Subcutaneous abdominal adipose tissue (tissue), 5 donors: Measurements from ENCODE around the gene NCF2.
A peak's percentile ranks its signal among the peaks of the same experiment; 100 is the strongest.

ENCODE experiments used
- H3K27ac ChIP-seq: one replicate; pipeline ENCODE4 v1.7.0; 2013; ENCODE audit warnings: low read depth, mild to moderate bottlenecking, inconsistent platforms, low read length, moderate library complexity
- H3K27me3 ChIP-seq, 5 donors: one replicate each; pipeline ENCODE4 v1.7.0; 2013; ENCODE audit warnings: low read length in 5 of 5, inconsistent platforms in 1 of 5; ENCODE audit not compliant: control insufficient read depth in 5 of 5, insufficient read depth in 4 of 5
- H3K36me3 ChIP-seq, 5 donors: one replicate each; pipeline ENCODE4 v1.7.0; 2013; ENCODE audit warnings: low read length in 5 of 5; ENCODE audit not compliant: control insufficient read depth in 5 of 5, insufficient read depth in 5 of 5
- H3K4me1 ChIP-seq, 5 donors: one replicate each; pipeline ENCODE4 v1.7.0; 2013; ENCODE audit warnings: low read length in 5 of 5, mild to moderate bottlenecking in 3 of 5, moderate library complexity in 1 of 5; ENCODE audit not compliant: control insufficient read depth in 5 of 5, insufficient read depth in 5 of 5
- H3K4me3 ChIP-seq, 5 donors: one replicate each; pipeline ENCODE4 v1.7.0; 2013; ENCODE audit warnings: low read length in 5 of 5, low read depth in 1 of 5
- H3K9ac ChIP-seq, 5 donors: one replicate each; pipeline ENCODE4 v1.7.0; 2013; ENCODE audit warnings: low read length in 5 of 5, mild to moderate bottlenecking in 4 of 5, moderate library complexity in 3 of 5
- H3K9me3 ChIP-seq, 5 donors: one replicate each; pipeline ENCODE4 v1.7.0; 2013; ENCODE audit warnings: low read length in 5 of 5; ENCODE audit not compliant: control insufficient read depth in 5 of 5
- donor health status: healthy.
- donor health status: healthy.
- donor health status: healthy.
- donor health status: healthy.
- donor health status: healthy.

Gene NCF2, protein sequence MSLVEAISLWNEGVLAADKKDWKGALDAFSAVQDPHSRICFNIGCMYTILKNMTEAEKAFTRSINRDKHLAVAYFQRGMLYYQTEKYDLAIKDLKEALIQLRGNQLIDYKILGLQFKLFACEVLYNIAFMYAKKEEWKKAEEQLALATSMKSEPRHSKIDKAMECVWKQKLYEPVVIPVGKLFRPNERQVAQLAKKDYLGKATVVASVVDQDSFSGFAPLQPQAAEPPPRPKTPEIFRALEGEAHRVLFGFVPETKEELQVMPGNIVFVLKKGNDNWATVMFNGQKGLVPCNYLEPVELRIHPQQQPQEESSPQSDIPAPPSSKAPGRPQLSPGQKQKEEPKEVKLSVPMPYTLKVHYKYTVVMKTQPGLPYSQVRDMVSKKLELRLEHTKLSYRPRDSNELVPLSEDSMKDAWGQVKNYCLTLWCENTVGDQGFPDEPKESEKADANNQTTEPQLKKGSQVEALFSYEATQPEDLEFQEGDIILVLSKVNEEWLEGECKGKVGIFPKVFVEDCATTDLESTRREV

DNA sequence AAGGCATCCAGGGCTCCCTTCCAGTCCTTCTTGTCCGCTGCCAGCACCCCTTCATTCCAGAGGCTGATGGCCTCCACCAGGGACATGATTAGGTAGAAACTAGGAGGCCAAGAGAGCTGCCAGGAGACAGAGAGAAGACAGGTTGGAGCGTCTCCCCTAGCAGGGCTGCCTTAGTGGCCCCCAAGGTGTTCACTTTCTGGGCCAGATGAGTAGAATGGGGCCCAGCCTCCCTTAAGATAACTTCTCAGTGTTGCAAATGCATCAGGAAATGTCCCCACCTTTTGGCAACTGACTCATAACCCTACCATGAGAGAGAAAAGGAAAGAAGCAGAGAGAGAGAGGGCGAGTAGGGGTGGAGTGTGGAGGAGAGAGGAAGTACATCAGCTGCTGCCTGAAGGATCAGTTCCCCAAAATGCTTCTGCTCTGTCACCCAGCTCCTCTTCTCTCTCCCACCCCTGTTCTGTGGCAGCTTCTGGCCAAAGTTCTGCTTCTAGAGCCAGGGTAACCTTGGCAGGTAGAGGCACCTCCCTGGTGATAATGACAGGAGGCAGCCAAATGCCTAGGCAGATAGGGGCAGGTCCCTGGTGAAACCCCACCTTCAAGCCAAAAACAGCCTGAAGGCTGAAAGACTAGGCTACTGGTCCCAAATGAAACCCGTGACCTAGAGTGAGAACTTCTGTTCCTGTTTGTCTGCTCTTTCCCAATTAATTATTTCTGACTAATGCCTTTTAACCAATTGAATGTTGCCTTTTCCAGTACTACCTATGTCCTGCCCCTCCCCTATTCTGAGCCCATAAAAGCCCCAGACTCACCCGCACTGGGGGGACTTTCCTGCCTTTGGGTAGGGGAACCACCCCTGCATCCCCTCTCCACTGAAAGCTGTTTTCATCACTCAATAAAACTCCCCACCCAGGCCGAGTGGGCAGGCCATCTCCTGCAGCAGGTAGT is at the start of gene NCF2:
Gene NCF2, minus strand, starts transcription at position 216 of the 948 bp plus-strand sequence. Its CDS starts 130 bp downstream, at position 86.
- Histone ChIP-seq H3K4me3 (peak within 1 kb of the TSS in 4 of 5 donors; percentile 37 to 67 (median 48)), H3K9ac (peak within 1 kb of the TSS in 3 of 5 donors; percentile 26 to 63 (median 34)), H3K4me1 (peaks cover 0 to 24% (median 0%) of the 10 kb centered on the region in 5 donors), H3K36me3 (peaks cover 0 to 5% (median 0%) of the 10 kb centered on the region in 5 donors), H3K9me3 (no peaks in the 10 kb centered on the region), H3K27me3 (no peaks in the 10 kb centered on the region), H3K27ac (peak within 1 kb of the TSS; percentile 9)

DNA sequence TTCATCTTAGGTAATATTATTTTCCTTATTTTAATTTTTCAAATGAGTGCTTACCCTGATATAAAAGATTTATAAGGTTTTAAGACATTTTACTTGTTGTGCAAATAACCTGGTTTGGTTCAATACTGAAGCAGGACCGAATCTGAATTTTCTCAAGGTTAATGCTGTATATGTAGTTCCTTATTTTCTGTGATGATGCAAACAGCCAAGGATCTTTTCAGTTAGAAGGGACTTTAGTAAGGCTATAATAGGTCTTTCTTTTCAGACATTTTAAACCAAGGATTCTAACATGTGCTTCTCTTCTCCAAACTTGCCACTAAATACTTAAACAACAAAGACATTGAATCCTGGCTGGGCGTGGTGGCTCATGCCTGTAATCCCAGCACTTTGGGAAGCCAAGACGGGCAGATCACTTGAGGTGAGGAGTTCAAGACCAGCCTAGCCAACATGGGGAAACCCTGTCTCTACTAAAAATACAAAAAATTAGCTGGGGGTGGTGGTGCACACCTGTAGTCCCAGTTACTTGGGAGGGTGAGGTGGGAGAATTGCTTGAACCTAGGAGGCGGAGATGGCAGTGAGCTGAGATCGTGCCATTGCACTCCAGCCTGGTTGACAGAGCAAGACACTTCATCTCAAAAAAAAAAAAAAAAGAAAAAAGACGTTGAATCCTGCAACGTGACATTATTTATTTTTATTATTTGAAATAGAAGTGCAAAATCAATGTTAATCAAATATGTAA is 48.6 kb upstream of the NCF2 start:
- Histone ChIP-seq H3K36me3 (no peaks in the 10 kb centered on the region), H3K27ac (no peak overlapping the region), H3K27me3 (no peaks in the 10 kb centered on the region), H3K4me1 (peaks cover 0 to 17% (median 13%) of the 10 kb centered on the region in 5 donors), H3K9ac (no peak overlapping the region), H3K9me3 (no peaks in the 10 kb centered on the region), H3K4me3 (no peak overlapping the region)

DNA sequence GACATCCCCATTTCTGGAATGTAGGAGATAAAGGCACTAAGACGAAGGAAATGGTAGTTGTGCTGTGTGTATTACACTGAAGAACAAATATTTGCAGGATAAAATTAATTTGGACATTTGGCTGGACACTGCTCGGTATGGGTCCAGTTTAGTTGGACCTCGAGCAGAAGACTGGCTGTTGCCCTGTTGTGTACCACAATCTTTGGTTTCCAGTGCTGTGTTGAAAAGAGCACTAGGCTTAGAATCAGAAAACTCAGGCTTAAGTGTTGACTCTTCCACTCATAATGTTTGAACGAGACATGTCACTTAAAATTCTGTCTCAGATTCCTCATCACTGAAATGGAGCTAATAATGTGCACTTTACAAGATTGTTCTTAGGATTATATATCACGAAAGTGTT is 46.5 kb upstream of the NCF2 start:
- H3K9ac ChIP-seq = no peak overlapping the region
- H3K27ac ChIP-seq = no peak overlapping the region
- peaks cover 2 to 38% (median 32%) of the 10 kb centered on the region in 5 donors for H3K4me1 ChIP-seq
- H3K4me3 ChIP-seq = no peak overlapping the region
- peaks cover 0 to 3% (median 0%) of the 10 kb centered on the region in 5 donors for H3K36me3 ChIP-seq
- no peaks in the 10 kb centered on the region for H3K9me3 ChIP-seq
- H3K27me3 ChIP-seq = no peaks in the 10 kb centered on the region

DNA sequence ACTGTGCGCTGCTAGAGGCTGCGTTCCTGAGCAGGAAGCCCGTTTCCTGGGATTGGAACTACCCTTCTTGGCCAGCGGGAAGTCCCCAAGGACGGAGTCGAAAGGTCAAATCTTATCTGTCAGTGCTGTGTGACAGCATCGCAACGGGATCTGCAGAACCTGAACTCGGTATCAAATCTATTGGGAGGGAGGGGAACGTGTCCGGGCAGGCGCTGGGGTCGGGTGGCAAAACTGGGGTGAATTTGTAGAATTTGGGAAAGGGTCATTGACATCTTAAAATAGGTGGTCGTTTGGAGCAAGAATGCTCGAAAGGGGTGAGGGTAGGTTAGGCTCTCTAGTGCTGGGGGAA is 46.0 kb upstream of the NCF2 start:
- peak overlapping the region; percentile 69 to 92 (median 81) for H3K4me3 ChIP-seq
- H3K27ac ChIP-seq = peak overlapping the region; percentile 47
- H3K9me3 ChIP-seq = no peaks in the 10 kb centered on the region
- H3K36me3 ChIP-seq = peaks cover 0 to 3% (median 0%) of the 10 kb centered on the region in 5 donors
- peaks cover 2 to 43% (median 36%) of the 10 kb centered on the region in 5 donors for H3K4me1 ChIP-seq
- peak overlapping the region in 1 of 5 donors; percentile 0 for H3K9ac ChIP-seq
- H3K27me3 ChIP-seq = no peaks in the 10 kb centered on the region

DNA sequence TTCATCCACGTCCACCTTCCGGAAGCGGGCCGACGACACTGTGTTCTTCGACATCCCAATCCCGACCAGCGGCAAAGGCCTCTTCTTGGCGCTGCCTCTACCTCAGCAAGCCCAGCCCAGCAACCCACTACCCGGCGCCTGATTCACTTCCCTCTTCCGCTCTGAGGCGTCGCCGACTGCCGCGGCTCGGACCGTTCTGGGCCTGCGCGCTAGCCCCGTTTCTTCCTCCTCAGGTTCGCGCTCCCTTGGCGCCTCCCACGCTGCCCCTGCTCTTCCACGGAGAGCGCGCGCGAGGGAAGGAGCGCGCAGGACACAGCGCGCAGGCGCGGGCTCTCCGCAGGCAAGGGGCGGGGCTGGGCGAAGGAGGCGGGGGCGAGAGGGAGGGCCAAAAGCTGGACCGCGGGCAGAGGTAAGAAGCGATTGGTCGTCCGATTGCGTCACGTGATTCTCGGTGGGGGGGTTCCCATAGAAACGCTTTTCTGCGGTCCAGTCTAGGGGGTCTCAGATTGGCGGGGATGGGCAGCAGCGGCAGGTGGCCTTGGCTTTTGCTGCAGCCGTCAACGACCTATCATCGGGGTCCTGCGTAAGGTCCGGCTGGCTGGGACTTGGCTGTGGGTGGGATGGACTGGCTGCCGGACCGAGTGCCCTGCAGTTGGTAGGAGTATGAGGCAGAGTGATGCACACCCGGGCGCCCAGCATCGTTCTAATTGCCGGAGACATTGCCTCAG is 45.5 kb upstream of the NCF2 start, which contains the start of gene ARPC5:
Gene ARPC5, minus strand, starts transcription at position 178 of the 728 bp plus-strand sequence. Its CDS starts 124 bp downstream, at position 54.
- Histone ChIP-seq H3K9ac (peak within 1 kb of the TSS; percentile 57 to 95 (median 92)), H3K4me1 (peaks cover 2 to 48% (median 41%) of the 10 kb centered on the region in 5 donors), H3K4me3 (peak within 1 kb of the TSS; percentile 77 to 92 (median 88)), H3K9me3 (no peaks in the 10 kb centered on the region), H3K27ac (peak within 1 kb of the TSS; percentile 89), H3K36me3 (peaks cover 0 to 4% (median 2%) of the 10 kb centered on the region in 5 donors), H3K27me3 (no peaks in the 10 kb centered on the region)

DNA sequence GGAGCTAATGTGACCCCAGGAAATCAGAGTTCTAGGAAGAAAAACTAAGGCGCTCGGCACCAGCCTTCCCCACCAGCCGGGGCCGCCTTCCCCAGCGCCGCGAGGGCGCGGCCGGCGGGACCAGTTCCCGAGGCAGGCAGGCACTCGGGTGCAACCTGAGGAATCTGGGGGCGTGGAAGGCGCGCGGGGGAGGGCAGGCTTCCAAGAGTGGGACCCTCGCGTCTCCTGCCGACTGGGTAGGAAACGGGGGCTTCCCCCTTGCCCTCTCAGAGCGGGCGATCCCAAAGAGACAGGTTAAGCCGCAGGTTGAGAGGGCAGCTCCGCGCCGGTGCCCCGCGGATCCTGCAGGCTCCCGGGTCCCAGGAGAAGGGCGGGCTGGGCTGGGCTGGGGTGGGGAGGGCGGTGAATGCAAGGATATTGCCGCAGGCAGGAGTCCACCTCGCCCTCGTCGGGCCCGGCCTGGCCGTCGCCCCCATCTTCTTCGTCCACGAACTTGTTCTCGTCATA is 44.9 kb upstream of the NCF2 start:
- peaks cover 2 to 11% (median 5%) of the 10 kb centered on the region in 5 donors for H3K36me3 ChIP-seq
- H3K27ac ChIP-seq = peak overlapping the region; percentile 89
- H3K4me3 ChIP-seq = peak overlapping the region; percentile 75 to 92 (median 88)
- H3K9me3 ChIP-seq = no peaks in the 10 kb centered on the region
- H3K9ac ChIP-seq = peak overlapping the region; percentile 57 to 95 (median 92)
- peaks cover 2 to 54% (median 47%) of the 10 kb centered on the region in 5 donors for H3K4me1 ChIP-seq
- H3K27me3 ChIP-seq = no peaks in the 10 kb centered on the region

DNA sequence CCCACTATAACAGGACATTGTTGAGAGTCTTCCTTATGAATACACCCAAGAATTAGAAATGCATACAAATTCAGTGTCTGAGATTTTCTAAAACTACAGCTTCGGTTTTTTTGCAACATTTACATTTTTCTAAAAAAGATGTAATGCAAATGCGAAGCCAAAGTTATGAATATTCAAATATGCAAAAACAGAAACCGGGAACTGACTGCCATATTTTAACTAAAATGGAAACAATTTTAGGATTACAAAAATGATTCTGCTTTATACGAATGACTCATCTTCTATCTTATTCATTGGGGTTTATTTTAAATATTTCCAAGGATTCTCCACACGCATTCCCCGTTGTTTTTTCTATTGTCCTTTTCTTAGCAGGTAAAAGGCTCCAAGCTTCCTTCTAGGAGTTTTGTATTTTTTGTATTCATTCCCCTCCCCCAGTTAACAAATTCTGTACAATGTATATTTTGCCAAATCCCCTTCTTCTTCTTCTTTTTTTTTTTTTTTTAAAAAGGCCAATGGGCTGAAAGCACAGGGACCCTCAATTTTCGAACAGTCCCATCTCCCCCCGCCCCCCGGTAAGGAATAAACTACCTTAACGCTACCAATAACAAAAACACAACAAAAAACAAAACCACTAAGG is 44.3 kb upstream of the NCF2 start:
- Histone ChIP-seq H3K9ac (peak overlapping the region; percentile 57 to 95 (median 92)), H3K4me3 (peak overlapping the region; percentile 75 to 92 (median 88)), H3K4me1 (peaks cover 2 to 56% (median 47%) of the 10 kb centered on the region in 5 donors), H3K27me3 (no peaks in the 10 kb centered on the region), H3K36me3 (peaks cover 8 to 16% (median 9%) of the 10 kb centered on the region in 5 donors), H3K9me3 (no peaks in the 10 kb centered on the region), H3K27ac (peak overlapping the region; percentile 89)

DNA sequence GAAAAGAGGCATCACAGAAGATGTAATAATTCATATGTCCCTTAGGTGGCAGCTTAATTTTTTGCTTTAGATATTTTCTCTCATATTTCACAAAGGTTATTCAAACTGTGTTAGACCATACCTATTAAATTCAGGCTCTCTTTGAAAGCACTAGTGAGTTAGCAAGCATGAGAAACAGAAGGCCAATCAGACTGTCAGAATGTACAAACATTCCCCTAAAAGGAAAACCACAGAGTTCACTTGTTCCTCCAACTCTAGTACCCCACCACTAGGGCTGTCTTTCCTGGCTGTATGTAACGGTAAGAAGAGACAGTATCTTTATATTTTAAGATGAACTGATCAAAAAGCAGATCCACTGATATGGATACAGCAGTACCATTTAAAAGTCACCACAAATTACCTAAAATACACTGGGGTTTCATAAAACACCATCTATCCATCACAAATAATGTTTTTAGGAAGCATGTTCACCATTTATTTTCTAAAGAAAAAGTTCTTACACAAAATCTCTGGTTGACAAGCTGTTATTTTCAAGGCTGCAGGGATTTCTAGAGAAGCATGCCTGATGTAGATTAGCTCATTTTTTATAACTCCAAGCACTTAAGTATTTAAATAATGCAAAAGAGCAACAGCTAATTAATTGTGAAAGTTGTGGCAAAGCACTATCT is 43.6 kb upstream of the NCF2 start:
- Histone ChIP-seq H3K4me1 (peaks cover 2 to 57% (median 47%) of the 10 kb centered on the region in 5 donors), H3K4me3 (peak overlapping the region; percentile 75 to 92 (median 88)), H3K9me3 (no peaks in the 10 kb centered on the region), H3K27ac (peak overlapping the region; percentile 89), H3K27me3 (no peaks in the 10 kb centered on the region), H3K9ac (peak overlapping the region; percentile 31 to 95 (median 92)), H3K36me3 (peaks cover 14 to 23% (median 16%) of the 10 kb centered on the region in 5 donors)
